Measurements from ENCODE around the gene SURF6. TPM values are rescaled to one million over a fixed set of nuclear protein-coding genes. Genes with fewer than 3 reads are reported as not detected.

The SURF6 gene
- total RNA-seq, 1 donor from 2014 or later, result 15.0 TPM

DNA sequence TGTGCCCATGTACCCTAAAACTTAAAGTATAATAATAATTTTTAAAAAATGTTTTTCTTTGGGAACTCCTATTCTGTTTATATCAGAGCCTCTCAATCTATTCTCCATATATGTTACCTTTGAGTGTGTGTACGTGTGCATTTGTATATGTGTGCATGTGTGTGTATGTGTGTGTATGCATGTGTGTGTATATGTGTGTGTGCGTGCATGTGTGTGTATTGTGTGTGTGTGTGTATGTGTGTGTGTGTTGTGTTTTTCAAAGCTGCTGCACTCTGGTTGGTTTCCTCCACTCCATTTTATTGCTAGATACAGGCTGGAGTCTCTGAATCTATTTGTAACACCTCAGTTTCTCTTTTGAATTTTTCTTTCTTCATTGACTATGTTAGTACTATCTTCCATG, 20.0 kb downstream of the SURF6 start:
- DNase-seq, result no peak
- Mint-ChIP-seq H3K27ac (ENCODE audit: unreplicated experiment) (no peak overlapping the region), H3K4me3 (ENCODE audit: unreplicated experiment) (no peak overlapping the region), H3K4me1 (ENCODE audit: low read depth, unreplicated experiment) (no peaks in the 10 kb centered on the region), H3K9me3 (ENCODE audit: unreplicated experiment) (peaks cover 4% of the 10 kb centered on the region), H3K36me3 (ENCODE audit: unreplicated experiment) (no peaks in the 10 kb centered on the region), H3K27me3 (ENCODE audit: unreplicated experiment) (peaks cover 5% of the 10 kb centered on the region)
- no peak for TF ChIP-seq CTCF (IDR thresholded peaks at IDR 0.05; ENCODE audit: partially characterized antibody, unreplicated experiment)

DNA sequence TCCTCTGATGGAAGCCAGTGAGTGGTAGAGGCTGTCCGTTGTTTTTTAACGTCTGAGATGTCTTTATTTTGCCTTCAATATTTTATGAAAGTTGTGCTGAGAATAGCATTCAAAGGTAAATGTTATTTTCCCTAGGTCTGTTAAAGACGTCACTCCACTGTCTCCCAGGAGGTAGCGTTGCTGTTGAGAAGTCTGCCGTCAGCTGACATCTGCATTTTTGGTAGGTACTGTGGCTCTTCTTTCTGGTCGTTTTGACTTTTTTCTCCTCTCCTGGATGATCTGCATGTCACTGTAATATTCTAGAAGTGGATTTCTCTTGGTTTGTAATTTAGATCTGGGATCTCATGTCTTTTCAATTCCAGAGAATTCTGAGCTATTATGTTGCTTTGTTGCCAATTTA, 26.4 kb downstream of the SURF6 start:
- TF ChIP-seq CTCF (IDR thresholded peaks at IDR 0.05; ENCODE audit: partially characterized antibody, unreplicated experiment), result no peak
- DNase-seq, result no peak
- Mint-ChIP-seq H3K36me3 (ENCODE audit: unreplicated experiment) (peaks cover 18% of the 10 kb centered on the region), H3K27me3 (ENCODE audit: unreplicated experiment) (peaks cover 3% of the 10 kb centered on the region), H3K9me3 (ENCODE audit: unreplicated experiment) (peaks cover 9% of the 10 kb centered on the region), H3K4me3 (ENCODE audit: unreplicated experiment) (no peak overlapping the region), H3K27ac (ENCODE audit: unreplicated experiment) (no peak overlapping the region), H3K4me1 (ENCODE audit: low read depth, unreplicated experiment) (peaks cover 12% of the 10 kb centered on the region)

DNA sequence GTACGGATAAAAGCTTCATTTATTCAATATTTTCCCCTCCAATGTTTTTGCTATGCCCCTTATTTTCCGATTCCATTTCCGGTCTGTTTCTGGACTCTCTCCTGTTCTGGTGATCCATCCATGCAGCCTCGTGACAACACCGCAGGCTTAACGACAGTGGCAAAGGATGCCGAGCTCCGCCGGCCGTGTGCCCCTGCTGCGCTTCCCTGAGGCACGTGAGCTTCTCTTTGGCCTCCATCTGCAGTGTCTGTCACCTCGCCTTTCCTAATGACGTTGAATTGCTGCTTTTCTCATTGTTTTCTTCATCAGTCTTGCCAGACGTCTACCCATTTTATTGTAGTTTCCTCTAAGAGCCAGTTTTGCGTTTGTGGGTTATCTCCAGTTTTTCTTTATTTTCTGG, 28.7 kb downstream of the SURF6 start:
- peaks cover 9% of the 10 kb centered on the region for H3K9me3 Mint-ChIP-seq (ENCODE audit: unreplicated experiment)
- peaks cover 14% of the 10 kb centered on the region for H3K4me1 Mint-ChIP-seq (ENCODE audit: low read depth, unreplicated experiment)
- no peak overlapping the region for H3K27ac Mint-ChIP-seq (ENCODE audit: unreplicated experiment)
- no peak for TF ChIP-seq CTCF (IDR thresholded peaks at IDR 0.05; ENCODE audit: partially characterized antibody, unreplicated experiment)
- H3K27me3 Mint-ChIP-seq (ENCODE audit: unreplicated experiment), result peaks cover 3% of the 10 kb centered on the region
- peaks cover 20% of the 10 kb centered on the region for H3K36me3 Mint-ChIP-seq (ENCODE audit: unreplicated experiment)
- no peak overlapping the region for H3K4me3 Mint-ChIP-seq (ENCODE audit: unreplicated experiment)
- no peak for DNase-seq

GRCh38 chr9:133306242-133307204, 29.5 kb downstream of the SURF6 start:
- Mint-ChIP-seq H3K4me3 (ENCODE audit: unreplicated experiment) (no peak overlapping the region), H3K36me3 (ENCODE audit: unreplicated experiment) (peaks cover 23% of the 10 kb centered on the region), H3K27ac (ENCODE audit: unreplicated experiment) (peak overlapping the region; percentile 5), H3K4me1 (ENCODE audit: low read depth, unreplicated experiment) (peaks cover 17% of the 10 kb centered on the region), H3K27me3 (ENCODE audit: unreplicated experiment) (peaks cover 5% of the 10 kb centered on the region), H3K9me3 (ENCODE audit: unreplicated experiment) (peaks cover 11% of the 10 kb centered on the region)
- no peak for DNase-seq
- TF ChIP-seq CTCF (IDR thresholded peaks at IDR 0.05; ENCODE audit: partially characterized antibody, unreplicated experiment), result no peak

DNA sequence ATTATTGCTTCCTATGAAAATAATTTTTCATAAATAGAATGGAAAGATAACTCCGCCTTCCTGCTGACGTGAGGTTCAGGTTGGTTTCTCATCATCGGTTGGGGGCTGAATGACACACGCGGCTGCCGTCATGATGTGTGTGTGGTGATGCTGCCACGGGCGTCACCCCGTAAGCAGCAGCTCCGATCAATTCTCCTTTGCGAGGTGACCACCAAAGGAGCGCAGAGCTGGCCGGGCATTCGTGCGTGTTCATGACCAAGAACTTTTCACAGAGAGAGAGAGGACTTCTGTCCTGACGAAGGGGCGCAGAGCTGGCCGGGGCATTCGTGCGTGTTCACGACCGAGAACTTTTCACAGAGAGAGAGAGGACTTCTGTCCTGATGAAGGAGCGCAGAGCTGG, 30.3 kb downstream of the SURF6 start:
- TF ChIP-seq CTCF (IDR thresholded peaks at IDR 0.05; ENCODE audit: partially characterized antibody, unreplicated experiment), result no peak
- H3K36me3 Mint-ChIP-seq (ENCODE audit: unreplicated experiment), result peaks cover 23% of the 10 kb centered on the region
- no peak overlapping the region for H3K27ac Mint-ChIP-seq (ENCODE audit: unreplicated experiment)
- no peak overlapping the region for H3K4me3 Mint-ChIP-seq (ENCODE audit: unreplicated experiment)
- H3K27me3 Mint-ChIP-seq (ENCODE audit: unreplicated experiment), result peaks cover 5% of the 10 kb centered on the region
- no peak for DNase-seq
- H3K4me1 Mint-ChIP-seq (ENCODE audit: low read depth, unreplicated experiment), result peaks cover 17% of the 10 kb centered on the region
- peaks cover 11% of the 10 kb centered on the region for H3K9me3 Mint-ChIP-seq (ENCODE audit: unreplicated experiment)
